Aorta (tissue), 5 donors: ENCODE results near the gene UNC5CL. TPM values are rescaled to one million over a fixed set of nuclear protein-coding genes. Genes with fewer than 3 reads are reported as not detected.

Experiments
- ATAC-seq: fragments of 200-7000 bp; cut with Tn5 transposase; one replicate; pipeline ENCODE4 v1.9.1; 2022; ENCODE audit warnings: moderate library complexity; ENCODE audit not compliant: low FRiP score
- DNase-seq, 2 donors: peaks; one replicate each; pipeline ENCODE4 v3.0.0-alpha.2; 2020
- H3K27ac ChIP-seq, 2 donors: one replicate each; pipeline ENCODE4 v1.5.1; 2013; ENCODE audit warnings: low read length in 2 of 2, mild to moderate bottlenecking in 2 of 2, moderate library complexity in 2 of 2, control low read depth in 1 of 2, inconsistent platforms in 1 of 2, low read depth in 1 of 2
- H3K27me3 ChIP-seq, 2 donors: one replicate each; pipeline ENCODE4 v1.6.1; 2013; ENCODE audit warnings: control low read depth in 1 of 2, low read length in 1 of 2, mild to moderate bottlenecking in 1 of 2, moderate library complexity in 1 of 2; ENCODE audit not compliant: insufficient read depth in 2 of 2, control insufficient read depth in 1 of 2
- H3K36me3 ChIP-seq, 2 donors: one replicate each; pipeline ENCODE4 v1.6.1; 2013; ENCODE audit warnings: control low read depth in 1 of 2, low read length in 1 of 2, mild to moderate bottlenecking in 1 of 2; ENCODE audit not compliant: insufficient read depth in 2 of 2, control insufficient read depth in 1 of 2
- H3K4me1 ChIP-seq, 2 donors: one replicate each; pipeline ENCODE4 v1.6.1; 2013; ENCODE audit warnings: low read length in 2 of 2, control low read depth in 1 of 2, mild to moderate bottlenecking in 1 of 2, moderate library complexity in 1 of 2; ENCODE audit not compliant: insufficient read depth in 2 of 2, control insufficient read depth in 1 of 2
- H3K4me3 ChIP-seq, 2 donors: one replicate each; pipeline ENCODE4 v1.5.1; 2013; ENCODE audit warnings: low read length in 2 of 2, control low read depth in 1 of 2, mild to moderate bottlenecking in 1 of 2
- H3K9me3 ChIP-seq: one replicate; pipeline ENCODE4 v1.6.1; 2013; ENCODE audit warnings: mild to moderate bottlenecking, low read length; ENCODE audit not compliant: control insufficient read depth
- WGBS, 2 donors: extraction: QIAGEN DNeasy Blood & Tissue Kit; methylation state at CpG; one replicate each; pipeline ENCODE4 v1.1.7; 2013; 5-methylcytosine and 5-hydroxymethylcytosine counted together
- intact Hi-C, 2 donors: fragments of 100-400 bp; cut with DNase I; formaldehyde crosslinking; loops; one replicate each; pipeline versions ENCODE4 v1.14.2 to v1.15.0; 2022
- polyA plus RNA-seq, 2 donors: library from polyadenylated mRNA; stranded (reverse); fragments of 200-250 nt; gene quantifications; one replicate each; pipeline ENCODE4 v1.2.3, GENCODE V29; 2013
- total RNA-seq, 2 donors: library from RNA; stranded (reverse); fragmentation: NEBNext Ultra II Directional; extraction: Animal tissue kit (Norgen Biotek cat#: 25700); gene quantifications; one replicate each; pipeline ENCODE4 v1.2.1, GENCODE V29; 2021
- donor health status: healthy with polysubstance abuse.
- donor health status: Bipolar disorder and iron deficiency.
- donor health status: DM: no; HTN: no; CAD: no.
- donor health status: DM: no; HTN: no; CAD: no.
- donor health status: DM: yes; HTN: yes; CAD: no.

UNC5CL gene
- total and polyA plus RNA-seq, 4 donors, result 0.72 to 1.4 (median 1.00) TPM

DNA sequence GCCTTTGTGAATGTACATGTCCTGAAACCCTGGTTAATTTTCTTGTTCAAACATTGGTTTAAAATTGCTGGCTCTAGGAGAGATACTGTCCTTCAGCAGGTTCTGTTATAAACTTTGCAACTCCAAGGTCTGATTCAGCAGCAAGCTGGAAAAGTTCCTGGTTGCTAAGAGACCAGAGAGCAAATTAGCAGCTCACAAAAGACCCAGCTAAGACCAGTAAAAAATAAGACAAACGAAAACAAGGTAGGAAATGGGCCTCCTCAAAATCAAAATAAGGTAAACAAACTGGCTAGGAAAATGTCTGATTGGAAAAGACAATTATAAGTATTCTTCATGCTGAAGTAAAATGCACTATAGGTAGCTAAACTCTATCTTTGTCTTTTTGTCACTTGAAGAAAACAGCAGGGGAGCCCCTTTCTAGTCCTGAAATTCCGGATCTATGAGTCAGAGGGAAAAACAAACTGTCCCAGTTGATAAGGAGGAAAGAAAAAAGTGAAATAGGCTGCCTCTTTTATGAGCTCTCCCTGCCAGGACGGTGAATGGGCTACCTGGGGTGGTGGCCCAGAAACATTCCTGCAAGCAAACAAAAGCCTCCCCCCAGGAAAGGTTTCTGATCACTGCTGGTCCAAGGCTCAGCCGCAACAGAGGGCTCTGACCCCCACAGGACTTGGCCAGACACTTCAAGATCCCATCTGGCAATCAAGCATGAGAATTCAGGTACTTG lies 41.6 kb downstream of the UNC5CL start:
- DNase-seq (no peak), ATAC-seq (no peak)
- Histone ChIP-seq H3K36me3 (no peaks in the 10 kb centered on the region), H3K27me3 (no peaks in the 10 kb centered on the region), H3K9me3 (no peaks in the 10 kb centered on the region), H3K27ac (no peak overlapping the region), H3K4me3 (no peak overlapping the region), H3K4me1 (peaks cover 0 to 4% of the 10 kb centered on the region in 2 donors)
- intact Hi-C loops, result no loop called here
- 19 to 25% methylated on average over 4 of the region's 4 CpGs for WGBS, 2 donors

DNA sequence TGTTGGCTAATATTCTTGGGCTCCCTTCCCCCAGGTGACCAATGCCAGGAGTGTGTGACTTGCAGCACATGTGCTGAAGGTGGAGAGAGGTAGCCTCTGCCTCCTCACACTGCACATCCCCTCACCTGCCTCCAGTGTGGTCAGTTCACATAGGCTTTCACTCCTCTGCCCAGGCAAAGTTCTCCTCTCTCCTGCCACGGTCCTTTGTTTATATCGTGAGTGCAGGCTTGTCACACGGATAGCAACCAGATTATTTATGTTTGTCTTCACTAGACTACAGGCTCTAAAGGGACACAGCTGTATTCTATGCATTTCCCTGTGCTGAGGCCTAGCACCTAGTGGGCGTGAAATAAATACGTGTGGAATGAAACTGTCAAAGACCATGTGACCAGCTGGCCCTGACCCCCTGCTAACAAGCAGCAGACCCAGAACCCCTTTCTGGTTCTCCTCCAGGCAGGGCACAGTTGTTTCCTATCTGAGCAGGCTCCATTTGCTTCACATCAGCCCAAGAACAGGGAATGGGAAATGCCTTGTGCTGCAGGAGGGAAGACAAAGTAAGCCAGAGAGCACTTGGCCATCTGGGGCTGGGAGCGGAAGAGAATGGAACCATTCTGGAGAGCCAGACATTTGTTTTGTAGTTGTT lies 42.3 kb downstream of the UNC5CL start:
- no peak overlapping the region for H3K4me3 ChIP-seq
- ATAC-seq (no peak), DNase-seq (no peak)
- no peaks in the 10 kb centered on the region for H3K27me3 ChIP-seq
- no peaks in the 10 kb centered on the region for H3K36me3 ChIP-seq
- intact Hi-C loops, result no loop called here
- H3K27ac ChIP-seq, result peak overlapping the region in 1 of 2 donors; percentile 32
- H3K9me3 ChIP-seq, result no peaks in the 10 kb centered on the region
- H3K4me1 ChIP-seq, result peaks cover 0 to 4% of the 10 kb centered on the region in 2 donors
- 52 to 53% methylated on average over 6 of the region's 6 CpGs for WGBS, 2 donors

DNA sequence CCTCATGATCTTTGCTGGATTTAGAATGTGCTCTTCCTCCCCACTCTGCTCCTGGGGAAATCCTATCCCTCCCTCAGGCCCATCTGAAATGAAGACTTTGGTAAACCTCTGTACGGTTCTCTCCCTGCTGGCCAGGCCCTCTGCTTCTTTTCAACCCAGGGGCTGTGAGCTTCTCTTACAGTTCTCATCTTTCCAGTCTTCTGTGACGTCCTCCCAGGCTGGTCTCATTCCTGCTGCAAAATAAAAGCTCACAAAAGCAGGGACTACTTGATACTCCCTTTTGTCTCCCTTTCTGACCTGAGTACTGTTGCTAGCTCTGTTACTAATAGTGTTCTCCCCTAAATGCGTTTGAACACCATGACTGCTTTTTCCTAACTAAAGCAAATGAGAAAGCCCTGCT lies 46.3 kb downstream of the UNC5CL start:
- H3K27me3 ChIP-seq, result no peaks in the 10 kb centered on the region
- H3K36me3 ChIP-seq, result no peaks in the 10 kb centered on the region
- no peak overlapping the region for H3K4me3 ChIP-seq
- intact Hi-C loops, result no loop called here
- ATAC-seq (no peak), DNase-seq (no peak)
- peaks cover 0 to 4% of the 10 kb centered on the region in 2 donors for H3K4me1 ChIP-seq
- H3K27ac ChIP-seq, result no peak overlapping the region
- no peaks in the 10 kb centered on the region for H3K9me3 ChIP-seq
- WGBS, 2 donors, result 75 to 79% methylated on average over 3 of the region's 3 CpGs

DNA sequence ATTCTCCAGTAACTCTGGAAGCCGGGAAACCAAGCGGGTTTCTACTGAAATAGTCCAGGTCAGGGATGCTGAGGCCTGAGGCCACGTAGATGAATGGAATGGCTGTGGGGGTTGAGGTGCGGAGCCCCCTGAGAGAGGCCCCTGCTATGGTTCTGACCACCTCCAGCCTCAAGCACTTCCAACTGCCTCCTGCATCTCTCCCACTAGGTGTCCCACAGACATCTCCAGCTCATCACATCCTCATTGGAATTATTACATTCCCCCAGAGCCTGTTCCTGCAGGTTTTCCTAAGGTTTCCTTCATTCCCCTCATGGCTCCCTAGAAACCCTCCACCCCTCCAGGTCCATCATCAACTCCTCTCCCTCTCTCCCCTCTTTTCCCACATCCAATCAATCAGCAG lies 48.7 kb downstream of the UNC5CL start:
- WGBS, 2 donors, result 88 to 91% methylated on average over 4 of the region's 4 CpGs
- no peak for ATAC-seq

DNA sequence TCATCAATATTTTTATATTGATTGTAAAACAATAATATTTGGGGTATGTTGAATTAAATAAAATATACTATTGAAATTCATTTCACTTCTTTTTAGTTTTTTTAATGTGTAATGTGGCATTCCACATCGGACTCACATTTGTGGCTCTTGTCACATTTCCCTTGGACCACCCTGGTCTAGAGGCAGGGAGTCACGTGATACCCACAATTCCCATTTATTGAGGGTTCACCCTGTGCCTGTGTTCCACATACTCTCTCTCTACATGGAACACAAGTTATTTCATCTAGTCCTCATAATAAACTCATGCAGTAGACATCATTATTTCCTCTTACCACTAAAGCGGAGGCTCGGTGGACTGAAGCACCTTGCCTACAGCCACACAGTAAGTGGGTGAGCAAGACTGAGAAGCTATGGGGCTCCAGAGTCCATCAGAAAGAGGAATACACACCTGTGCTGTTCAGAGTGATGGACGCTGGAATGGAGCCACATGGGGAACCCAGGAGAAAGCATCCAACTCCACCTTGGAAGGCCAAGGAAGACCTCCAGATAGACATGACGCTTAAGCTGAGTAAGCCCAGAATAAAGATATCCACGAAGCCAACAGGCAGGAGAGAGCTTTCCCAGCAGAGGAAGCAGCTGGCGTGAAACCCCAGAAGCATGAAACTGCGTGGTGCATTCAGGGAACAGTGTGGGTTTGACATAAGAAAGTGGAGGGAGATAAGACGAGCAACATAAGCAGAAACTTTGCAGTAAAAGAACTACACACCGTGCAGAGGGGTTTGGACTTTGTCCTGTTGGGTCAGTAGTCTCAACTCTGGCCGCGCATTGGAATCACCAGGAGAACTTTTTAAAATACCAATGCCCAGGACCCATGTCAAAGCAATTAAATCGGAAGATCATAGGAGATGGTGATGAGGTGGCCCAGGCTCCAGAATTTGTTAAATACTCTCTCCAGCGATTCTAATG lies 49.5 kb downstream of the UNC5CL start:
- WGBS, 2 donors, result 85 to 87% methylated on average over 15 of the region's 15 CpGs
- no peaks in the 10 kb centered on the region for H3K9me3 ChIP-seq
- DNase-seq (no peak), ATAC-seq (no peak)
- H3K27me3 ChIP-seq, result no peaks in the 10 kb centered on the region
- intact Hi-C loops, result no loop called here
- H3K4me3 ChIP-seq, result no peak overlapping the region
- no peaks in the 10 kb centered on the region for H3K4me1 ChIP-seq
- H3K27ac ChIP-seq, result no peak overlapping the region
- H3K36me3 ChIP-seq, result no peaks in the 10 kb centered on the region

More for the DNA sequence above, 48.7 kb downstream of the UNC5CL start:
- Histone ChIP-seq H3K27me3 (no peaks in the 10 kb centered on the region), H3K4me1 (no peaks in the 10 kb centered on the region), H3K27ac (no peak overlapping the region), H3K36me3 (no peaks in the 10 kb centered on the region), H3K4me3 (no peak overlapping the region), H3K9me3 (no peaks in the 10 kb centered on the region)
- no peak for DNase-seq
- intact Hi-C loops, result no loop called here

DNA sequence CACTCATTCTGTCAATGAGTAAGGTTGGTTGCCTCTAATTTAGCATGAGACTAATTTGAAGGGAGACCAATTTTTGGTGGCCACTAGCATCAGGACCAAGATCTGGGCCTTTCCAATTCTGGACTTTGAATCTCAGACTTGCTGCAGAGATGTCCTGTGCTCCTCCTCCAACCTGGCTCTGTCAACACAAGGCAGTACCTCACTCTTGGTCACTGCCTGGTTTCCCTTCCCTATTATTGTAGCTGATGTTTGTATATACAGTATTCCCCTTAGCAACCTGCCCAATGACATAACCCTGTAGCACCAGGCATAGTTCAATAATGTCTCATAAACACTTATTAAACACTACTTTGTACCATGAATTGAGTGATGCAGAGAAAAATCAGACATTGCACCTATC lies 50.4 kb downstream of the UNC5CL start:
- DNase-seq (no peak), ATAC-seq (no peak)
- Histone ChIP-seq H3K36me3 (no peaks in the 10 kb centered on the region), H3K27ac (no peak overlapping the region), H3K4me3 (no peak overlapping the region), H3K27me3 (no peaks in the 10 kb centered on the region), H3K4me1 (no peaks in the 10 kb centered on the region), H3K9me3 (no peaks in the 10 kb centered on the region)
- intact Hi-C loops, result no loop called here

DNA sequence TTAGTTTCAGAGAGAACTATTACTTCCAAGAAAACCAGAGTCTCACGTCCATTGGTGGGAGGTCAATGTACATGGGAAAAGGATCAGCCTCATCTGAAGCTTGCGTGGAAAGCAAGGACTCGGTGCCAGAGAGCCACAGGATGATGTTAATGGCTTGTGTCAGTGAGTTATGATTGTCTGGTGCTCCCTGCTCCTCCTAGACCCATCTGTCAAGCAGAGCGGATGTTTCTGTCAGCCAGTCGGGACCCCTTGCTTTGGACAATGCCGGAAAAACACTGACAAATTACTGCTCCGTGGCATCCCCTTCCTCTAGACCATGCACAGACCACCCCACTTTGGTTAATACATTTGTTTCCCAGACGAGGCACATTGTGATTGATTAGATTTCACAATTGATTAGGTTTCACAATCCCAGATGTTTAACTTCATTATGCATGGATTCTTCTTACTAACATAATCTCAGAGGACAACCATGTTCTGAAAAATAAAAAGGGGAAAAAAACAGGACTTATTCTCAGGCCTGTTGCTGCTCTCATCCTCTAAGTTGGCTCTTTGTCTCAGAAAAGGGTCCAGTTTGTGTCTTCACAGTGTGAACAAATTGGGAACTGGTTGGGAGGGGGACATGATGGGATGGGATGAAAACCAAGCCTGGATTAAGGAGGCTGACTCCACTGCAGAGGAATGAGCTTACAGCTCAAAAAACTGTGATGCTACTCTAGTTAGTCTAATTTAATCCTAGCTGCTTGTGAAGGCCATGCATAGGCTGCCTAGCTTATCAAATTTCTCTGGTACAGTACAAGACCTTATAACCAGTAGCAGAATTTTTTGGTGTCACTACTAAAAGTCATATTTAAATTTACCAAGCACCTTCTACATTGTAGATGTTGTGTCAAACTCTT lies 51.9 kb downstream of the UNC5CL start:
- no peak overlapping the region for H3K4me3 ChIP-seq
- 29 to 31% methylated on average over 8 of the region's 8 CpGs for WGBS, 2 donors
- no peaks in the 10 kb centered on the region for H3K4me1 ChIP-seq
- no peaks in the 10 kb centered on the region for H3K36me3 ChIP-seq
- no peaks in the 10 kb centered on the region for H3K27me3 ChIP-seq
- intact Hi-C loops, result no loop called here
- no peaks in the 10 kb centered on the region for H3K9me3 ChIP-seq
- DNase-seq, result no peak
- no peak overlapping the region for H3K27ac ChIP-seq
- ATAC-seq, result no peak

DNA sequence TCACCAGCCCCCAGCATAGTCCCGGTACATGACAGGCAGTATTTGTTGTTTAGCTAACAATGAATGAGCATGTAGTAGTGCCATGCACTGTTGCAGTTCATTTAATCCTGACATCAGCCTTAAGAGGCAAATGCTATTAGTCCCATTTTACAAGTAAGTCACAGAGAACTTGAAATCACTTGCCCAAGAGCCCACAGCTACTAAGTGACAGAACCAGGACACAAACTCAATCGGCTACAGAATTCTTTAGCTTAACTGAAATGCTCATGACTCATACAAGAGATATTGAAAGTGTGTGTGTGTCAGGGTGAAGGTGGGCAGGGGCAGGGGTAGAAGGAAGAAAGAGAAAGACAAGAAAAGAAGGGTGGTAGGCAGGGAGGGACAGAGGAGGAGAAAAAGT lies 52.7 kb downstream of the UNC5CL start:
- 24 to 44% methylated on average over 2 of the region's 2 CpGs for WGBS, 2 donors
- no peak overlapping the region for H3K4me3 ChIP-seq
- no peak for DNase-seq
- no peaks in the 10 kb centered on the region for H3K27me3 ChIP-seq
- intact Hi-C loops, result no loop called here
- H3K36me3 ChIP-seq, result no peaks in the 10 kb centered on the region
- H3K9me3 ChIP-seq, result no peaks in the 10 kb centered on the region
- no peak for ATAC-seq
- no peak overlapping the region for H3K27ac ChIP-seq
- no peaks in the 10 kb centered on the region for H3K4me1 ChIP-seq
